HG03064 (cell line): ENCODE measurements around the gene TMEM174.
"Not testable (repeated sequence)": the region's sequence is repeated elsewhere in the genome, so short reads cannot be mapped to it uniquely, and the experiment has no call there.

ENCODE experiments used
- ATAC-seq: cut with Tn5 transposase; IDR thresholded peaks from one replicate; pipeline ENCODE4 v1.9.1; 2021; ENCODE audit warnings: low read depth; ENCODE audit not compliant: unreplicated experiment

Gene TMEM174

GRCh38 chr5:73188764-73189531 is 16.0 kb downstream of the TMEM174 start:
- ATAC-seq: no peak

GRCh38 chr5:73189871-73190376 is 16.9 kb downstream of the TMEM174 start:
- no peak for ATAC-seq

- no peak for ATAC-seq
Measured at GRCh38 chr5:73192370-73192769, 19.4 kb downstream of the TMEM174 start.

- ATAC-seq: no peak
Measured at GRCh38 chr5:73193592-73193991, 20.6 kb downstream of the TMEM174 start.

- ATAC-seq: no peak
Measured at GRCh38 chr5:73196201-73196600, 23.2 kb downstream of the TMEM174 start.

- no peak for ATAC-seq
Measured at GRCh38 chr5:73197637-73198257, 24.8 kb downstream of the TMEM174 start.

GRCh38 chr5:73198833-73199592 is 26.0 kb downstream of the TMEM174 start:
- no peak for ATAC-seq

GRCh38 chr5:73199671-73200070 is 26.7 kb downstream of the TMEM174 start:
- no peak for ATAC-seq

GRCh38 chr5:73201547-73202513 is 28.8 kb downstream of the TMEM174 start:
- no peak for ATAC-seq

GRCh38 chr5:73204332-73204731 is 31.3 kb downstream of the TMEM174 start:
- no peak for ATAC-seq

GRCh38 chr5:73204733-73205132 is 31.7 kb downstream of the TMEM174 start:
- ATAC-seq: no peak

- ATAC-seq: no peak
Measured at GRCh38 chr5:73205305-73205704, 32.3 kb downstream of the TMEM174 start.

- not testable (repeated sequence) for ATAC-seq
Measured at GRCh38 chr5:73207239-73207638, 34.2 kb downstream of the TMEM174 start.

- not testable (repeated sequence) for ATAC-seq
Measured at GRCh38 chr5:73209075-73209474, 36.1 kb downstream of the TMEM174 start.

GRCh38 chr5:73212693-73213092 is 39.7 kb downstream of the TMEM174 start:
- not testable (repeated sequence) for ATAC-seq

- no peak for ATAC-seq
Measured at GRCh38 chr5:73213566-73213998, 40.6 kb downstream of the TMEM174 start.

- no peak for ATAC-seq
Measured at GRCh38 chr5:73214306-73214705, 41.3 kb downstream of the TMEM174 start.

GRCh38 chr5:73214996-73215395 is 42.0 kb downstream of the TMEM174 start:
- ATAC-seq: no peak

- ATAC-seq: no peak
Measured at GRCh38 chr5:73215531-73215890, 42.5 kb downstream of the TMEM174 start.
